Dedifferentiated amniotic fluid mesenchymal stem cell (primary cell): ENCODE measurements around the gene GRHL3.

Experiments used
- DNase-seq: peaks from one replicate; pipeline ENCODE4 v3.0.0-alpha.2; 2016; ENCODE audit errors: extremely low spot score

Gene GRHL3

DNA sequence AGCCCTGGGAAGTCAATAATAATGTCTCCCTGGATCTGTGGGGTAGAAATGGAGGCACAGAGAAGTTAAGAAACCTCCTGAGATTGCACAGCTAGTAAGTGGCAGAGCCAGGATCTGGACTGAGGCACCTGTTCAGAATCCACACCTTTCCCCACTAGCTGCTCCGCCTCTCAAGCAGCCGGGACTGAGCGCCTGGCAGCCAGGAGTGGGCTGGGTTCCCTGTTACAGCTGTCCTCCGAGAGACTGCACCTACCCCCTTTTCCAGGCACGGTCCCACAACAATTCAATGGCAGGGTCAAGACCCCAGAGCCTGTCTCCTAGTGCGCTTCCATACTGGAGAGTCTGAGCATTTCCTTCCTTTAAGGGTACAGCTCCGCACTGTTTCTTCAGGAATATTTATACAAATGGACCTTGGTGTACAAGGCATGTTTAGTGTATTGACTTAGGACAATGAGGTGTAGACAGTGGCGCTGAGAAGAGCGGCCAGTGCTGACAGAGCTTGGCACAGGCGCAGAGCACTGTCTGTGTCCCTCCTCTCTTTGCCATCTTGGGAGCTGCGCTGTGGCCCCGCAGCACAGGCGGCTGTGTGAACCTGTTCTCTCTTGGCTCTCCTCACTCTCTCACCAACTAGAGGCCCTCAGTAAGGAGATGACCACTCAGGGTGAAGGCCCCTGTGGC, 24.4 kb downstream of the GRHL3 start:
- DNase-seq, result no peak

DNA sequence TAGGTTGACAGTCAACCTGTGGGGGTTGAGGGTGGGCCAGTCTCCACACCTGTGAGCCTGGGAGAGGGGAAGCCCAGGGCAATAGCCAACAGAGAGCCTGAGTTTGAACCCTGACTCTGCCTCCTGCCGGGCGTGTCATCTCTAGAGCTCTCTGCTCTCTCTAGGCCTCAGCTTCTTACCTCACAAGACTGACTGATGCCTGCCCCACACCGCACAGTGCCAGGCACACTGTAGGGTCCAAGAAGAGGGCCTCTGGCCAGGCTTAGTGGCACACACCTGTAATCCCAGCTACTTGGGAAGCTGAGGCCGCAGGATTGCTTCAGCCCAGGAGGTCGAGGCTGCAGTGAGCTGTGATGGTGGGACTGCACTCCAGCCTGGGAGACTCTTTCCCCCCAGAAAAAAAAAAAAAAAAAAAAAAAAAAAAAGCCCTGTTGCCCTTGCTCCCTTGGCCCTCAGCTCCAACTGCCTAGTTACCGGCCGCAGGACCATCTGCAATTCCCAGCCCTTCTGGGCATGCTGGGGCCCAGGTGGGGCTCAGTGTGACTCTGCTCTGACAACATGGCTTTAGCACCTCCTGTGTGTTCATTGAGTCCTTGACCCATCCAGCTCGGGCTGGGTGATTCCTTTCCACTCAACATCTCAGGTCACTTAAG, 25.1 kb downstream of the GRHL3 start:
- DNase-seq, result no peak

DNA sequence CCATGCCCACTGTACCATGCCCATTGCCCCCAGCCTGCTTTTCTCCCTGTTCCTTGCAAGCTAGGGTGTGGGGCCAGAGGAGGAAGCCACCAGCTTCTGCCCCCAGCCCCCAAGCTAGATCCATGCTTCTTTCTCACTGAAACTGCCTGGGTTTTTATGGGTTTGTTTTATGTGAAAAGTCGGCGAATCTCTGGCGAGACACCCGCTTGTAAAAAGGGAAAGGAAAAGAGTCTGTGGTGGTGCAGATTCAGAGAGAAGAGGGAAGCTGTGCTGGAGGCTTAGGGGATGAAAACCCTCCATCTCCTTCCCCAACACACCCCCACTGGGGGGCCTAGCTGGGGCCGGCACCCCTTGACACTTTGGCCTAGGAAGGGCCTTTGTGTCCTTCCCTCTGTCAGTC, 26.2 kb downstream of the GRHL3 start:
- DNase-seq, result no peak

DNA sequence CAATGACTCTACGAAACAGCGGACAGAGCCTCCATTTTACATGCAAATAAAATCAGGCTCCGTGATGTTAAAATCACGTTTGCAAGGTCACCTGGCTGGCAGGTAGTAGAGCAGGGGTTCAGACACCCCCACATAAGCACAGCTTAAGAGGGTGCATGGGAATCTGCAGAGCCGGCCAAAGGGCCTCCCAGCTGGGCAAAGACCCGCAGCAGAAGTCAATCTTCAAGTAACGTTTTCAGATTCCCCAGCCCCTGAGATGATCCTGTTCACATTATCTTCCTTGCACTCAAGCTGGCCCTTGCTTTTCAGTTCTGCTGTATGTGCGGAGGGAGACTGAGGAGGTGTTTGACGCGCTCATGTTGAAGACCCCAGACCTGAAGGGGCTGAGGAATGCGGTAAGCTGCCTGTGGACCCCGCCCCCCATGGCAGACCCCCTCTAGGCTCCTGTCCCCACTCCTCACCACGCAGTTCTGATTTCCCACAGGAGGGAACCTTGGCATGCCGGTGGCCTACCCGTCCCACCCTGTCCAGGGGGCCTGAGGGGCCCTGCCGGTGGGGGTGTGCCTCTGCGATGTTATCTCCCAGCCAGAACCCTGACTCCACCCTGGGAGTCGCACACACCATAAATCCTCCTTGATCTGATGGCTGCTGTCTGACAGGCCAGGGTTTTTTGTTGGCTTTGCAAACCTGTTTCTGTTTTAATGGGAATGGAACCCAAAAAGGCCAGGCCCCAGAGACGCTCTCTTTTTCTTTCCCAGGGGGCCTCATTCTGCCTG, 28.2 kb downstream of the GRHL3 start:
- DNase-seq, result no peak

DNA sequence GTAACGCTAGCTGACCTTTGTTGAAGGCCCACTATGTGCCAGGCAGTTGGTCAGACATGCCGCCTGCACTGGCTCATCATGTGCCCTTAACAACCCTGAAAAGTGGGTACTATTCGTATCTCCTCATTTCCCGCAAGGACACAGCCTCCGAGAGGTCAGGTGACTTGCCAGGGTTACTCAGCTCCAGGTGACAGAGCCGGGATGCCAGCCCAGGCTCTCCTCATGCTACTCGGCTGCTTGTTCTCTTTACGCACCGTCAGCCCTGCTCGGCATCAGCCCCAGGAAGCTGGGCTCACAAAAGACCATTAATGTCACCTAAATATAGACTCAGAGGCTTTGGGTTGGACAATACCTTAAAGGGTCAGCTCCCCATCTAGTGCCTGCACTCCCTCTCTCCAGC, 29.0 kb downstream of the GRHL3 start:
- no peak for DNase-seq

DNA sequence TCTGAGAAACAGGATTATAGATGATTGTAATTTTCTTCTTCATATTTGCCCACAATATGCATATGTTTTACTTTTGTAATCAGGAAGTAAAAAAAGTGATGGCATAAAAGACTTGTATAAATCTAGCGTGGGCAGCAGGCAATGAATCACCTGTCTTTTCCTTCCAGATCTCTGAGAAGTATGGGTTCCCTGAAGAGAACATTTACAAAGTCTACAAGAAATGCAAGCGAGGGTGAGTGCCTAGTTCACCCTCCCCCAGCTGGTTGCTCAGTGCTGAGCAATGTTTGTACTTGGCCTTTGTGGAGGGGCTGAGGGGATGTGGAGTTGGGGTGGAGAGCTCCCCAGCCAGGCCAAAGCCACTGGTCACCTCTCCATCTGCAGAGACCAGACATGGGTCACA, 30.7 kb downstream of the GRHL3 start:
- DNase-seq, result no peak

DNA sequence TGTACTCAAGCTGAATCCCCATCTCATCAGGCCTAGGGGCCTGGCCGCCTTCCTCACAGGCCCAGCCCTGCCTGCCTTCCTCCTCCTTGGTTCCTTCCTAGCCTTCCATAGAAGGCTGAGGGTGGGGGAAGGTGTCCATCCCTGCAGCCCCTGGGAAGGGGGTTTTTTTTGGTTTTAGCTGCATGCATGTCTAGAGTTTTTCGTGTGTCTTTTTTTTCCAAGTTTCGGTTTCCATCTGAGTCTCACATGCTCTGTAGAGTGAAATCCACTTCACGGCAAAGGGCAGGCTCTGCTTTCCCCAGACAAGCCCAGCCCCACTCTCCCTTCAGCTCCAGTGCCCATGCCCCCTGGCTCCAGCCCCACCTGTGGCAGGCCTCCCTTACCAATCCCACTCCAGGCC, 32.1 kb downstream of the GRHL3 start:
- DNase-seq, result no peak

DNA sequence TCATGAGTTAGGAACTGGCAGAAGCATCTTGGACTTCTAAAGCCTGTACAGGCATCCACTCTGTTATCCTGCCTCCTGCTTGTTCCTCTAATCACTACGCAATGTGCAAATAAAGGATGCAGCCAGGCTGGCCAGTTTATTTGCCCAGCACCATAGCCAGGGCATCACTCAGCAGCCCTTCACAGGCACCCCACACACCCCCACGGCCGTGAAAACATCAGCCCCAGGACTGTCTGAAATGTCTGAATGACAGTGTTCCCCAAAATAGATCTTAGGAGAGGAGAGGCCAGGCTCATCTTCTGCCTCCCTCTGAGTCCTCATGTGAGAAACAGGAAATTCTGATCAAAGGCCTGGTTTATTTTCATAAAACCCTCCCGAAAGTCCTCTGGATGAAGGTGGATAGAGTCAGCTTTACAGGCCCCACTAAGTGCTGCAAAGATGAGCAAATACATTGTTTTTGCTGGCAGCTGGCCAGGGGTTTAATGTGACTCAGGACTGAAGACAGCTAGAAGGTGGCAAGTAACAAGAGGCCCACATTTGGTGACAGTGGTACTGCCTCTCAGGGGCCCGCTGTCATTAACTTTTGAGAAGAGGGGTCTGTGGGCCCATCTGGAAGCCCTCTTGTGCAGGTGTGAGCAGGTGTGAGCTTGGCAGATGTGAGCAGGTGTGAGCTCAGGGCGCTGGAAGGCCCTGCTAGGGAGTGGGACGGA, 32.9 kb downstream of the GRHL3 start:
- DNase-seq, result no peak

DNA sequence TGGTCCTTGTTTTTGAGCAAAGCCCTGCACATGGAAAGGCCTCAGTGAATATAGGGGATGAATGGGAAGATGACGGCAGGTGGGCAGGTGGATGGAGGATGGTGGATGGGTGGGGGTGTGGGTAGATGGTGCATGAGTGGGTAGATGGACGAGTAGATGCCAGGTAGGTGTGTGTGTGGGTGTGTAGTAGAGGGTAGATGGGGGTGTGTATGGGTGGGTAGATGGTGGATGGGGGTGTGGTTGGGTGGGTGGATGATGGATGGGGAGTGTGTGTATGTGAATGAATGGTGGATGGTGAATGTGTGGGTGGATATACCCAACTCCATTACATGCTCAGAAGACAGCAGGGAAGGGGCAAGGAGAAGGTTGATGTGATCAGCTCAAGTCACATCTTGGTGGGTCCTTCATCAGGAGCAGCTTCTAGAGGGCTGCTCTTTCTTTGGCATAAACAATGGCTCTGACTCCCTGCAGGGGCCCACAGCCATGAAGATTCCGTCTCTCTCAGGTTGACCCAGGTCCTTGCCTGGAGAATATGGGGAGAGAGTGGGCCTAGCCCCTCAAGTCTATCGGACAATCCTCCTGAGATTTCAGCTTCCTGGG, 34.2 kb downstream of the GRHL3 start:
- DNase-seq, result no peak

DNA sequence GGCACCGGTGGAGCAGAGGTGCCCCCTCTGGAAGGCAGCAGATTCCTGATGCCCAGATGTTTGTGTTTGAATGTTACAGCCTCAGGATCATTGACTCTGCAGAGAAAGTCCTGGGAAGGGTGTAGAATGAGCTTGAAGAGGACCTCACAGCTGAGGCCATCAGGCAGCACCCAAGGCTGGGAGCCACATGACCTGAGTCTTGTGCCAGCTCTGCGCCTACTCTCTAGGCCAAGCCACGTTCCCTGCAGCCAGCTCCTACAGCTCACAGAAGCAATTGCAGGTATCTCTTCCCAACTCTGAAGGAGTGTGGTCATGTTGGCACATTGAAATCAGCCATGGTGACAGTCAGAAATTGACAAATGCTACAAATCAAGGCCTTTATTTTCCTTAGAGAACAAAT, 36.3 kb downstream of the GRHL3 start:
- DNase-seq, result no peak

DNA sequence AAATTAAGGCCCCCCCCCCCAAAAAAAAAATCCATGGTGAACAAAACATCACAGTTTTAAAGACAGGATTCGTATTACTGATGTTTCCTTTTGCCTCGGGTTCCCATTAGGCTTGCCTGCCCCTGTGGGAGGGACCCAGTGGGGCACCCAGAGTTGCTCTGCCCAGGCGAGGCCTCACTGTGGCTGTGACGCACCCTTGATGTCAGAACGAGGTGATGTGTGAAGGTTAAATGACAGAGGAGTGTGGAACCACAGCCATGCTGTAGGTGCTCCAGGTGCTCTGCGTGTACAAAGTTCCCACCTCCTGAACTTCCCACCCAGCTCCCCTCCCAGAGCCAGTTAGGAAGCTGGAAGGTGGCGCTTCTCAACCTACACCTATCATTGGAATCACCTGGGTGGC, 37.9 kb downstream of the GRHL3 start:
- no peak for DNase-seq

DNA sequence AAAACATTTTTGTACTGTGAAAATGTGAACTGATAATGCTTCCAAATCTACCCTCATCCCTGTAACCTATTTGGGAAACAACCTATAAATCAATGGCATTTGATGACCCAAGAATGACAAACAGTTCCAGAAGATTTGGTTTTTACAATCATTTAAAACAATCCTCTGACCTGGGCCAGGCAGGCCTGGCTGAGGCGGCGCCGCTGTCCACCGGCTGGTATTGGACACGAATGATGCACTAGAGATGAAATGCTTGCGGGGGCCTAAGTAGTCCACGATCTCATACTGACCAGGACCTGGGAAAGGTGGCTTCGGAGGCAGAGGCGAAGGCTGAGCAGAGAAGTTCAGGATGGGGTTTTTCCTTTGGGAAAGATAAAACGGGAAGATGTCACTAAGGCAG, 41.5 kb downstream of the GRHL3 start:
- DNase-seq, result no peak

DNA sequence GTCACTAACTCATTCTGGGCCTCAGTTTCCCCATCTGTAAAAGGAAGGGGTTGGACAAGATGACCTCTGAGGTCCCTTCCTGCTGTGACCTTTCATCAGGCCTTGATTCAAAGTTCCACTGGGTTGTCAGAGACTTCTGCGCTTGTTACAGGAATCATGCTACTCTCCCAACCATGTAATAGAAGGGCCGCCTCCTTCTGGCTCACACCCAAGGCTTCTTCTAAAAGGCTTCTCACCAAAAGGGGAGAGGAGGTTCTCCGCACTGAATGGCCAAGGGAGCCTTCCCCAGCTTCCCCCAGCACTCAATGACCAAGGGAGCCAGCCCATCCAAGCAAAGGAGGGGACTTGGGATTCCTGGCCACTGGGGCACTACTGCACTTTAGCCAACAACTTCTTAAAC, 42.7 kb downstream of the GRHL3 start:
- no peak for DNase-seq

DNA sequence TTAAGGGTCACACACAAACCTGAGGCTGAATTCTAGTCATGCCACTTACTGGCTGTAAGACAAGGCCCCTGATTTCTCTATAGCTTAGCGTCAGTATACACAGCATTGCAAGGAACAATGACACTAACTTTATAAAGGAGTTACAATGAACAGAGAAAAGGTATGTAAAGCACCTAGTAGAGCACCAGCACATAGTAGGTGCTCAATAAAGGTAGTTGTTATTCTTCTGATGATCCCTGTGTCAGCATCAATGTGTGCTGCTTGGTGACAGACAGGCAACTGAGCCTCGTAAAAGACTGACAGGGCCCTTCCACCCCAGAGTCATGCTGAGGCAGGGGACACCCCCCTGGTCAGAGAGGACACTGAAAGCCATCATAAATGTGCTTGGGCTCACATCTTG, 43.2 kb downstream of the GRHL3 start:
- DNase-seq, result no peak

DNA sequence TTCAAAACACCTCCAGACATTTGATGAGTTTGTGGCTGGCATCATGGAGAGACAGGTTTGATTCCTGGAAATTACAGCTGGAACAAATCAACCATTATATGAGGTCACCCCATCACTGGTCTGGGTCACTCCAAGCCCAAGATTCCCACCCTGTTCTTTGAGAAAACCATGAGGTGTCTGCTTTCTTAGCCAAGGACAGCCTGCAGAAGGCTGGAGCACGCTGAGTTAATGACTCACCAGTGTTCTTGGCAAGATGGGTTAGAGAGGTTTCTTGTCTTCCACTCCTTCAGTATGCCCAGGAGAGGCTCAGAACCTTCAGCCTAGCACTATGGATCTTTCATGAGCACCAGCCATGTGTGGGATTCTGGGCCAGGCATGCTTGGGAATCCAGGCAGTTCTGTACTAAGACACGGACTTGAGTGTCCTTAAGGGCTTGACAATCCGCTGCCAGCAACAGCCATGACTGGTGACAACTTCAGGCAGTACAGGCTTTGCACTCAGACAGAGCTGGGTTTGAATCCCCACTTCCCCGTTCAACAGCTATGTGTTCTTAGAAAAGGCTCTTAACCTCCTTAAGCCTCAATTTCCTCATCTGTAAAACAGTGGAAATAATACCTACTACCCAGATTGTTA, 43.9 kb downstream of the GRHL3 start:
- peak; percentile 57 for DNase-seq

DNA sequence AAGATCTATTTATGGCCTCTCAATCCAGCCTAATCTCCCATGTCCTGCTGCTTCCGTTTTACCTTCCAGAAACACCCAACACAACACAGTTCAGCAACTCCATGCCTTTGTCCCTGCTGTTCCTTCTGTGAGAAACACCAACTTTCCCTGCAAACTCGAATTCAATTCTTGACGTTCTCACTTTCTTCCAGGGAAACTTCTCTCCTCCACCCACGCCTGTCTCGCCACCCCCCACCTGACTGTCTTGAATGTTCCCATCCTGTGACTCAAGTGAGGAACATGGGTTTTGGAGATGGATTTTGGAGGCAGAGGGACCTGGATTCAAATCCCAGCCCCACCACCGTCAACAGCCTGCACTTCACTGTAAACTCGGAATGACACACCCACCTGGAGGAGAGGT, 44.8 kb downstream of the GRHL3 start:
- DNase-seq, result no peak

DNA sequence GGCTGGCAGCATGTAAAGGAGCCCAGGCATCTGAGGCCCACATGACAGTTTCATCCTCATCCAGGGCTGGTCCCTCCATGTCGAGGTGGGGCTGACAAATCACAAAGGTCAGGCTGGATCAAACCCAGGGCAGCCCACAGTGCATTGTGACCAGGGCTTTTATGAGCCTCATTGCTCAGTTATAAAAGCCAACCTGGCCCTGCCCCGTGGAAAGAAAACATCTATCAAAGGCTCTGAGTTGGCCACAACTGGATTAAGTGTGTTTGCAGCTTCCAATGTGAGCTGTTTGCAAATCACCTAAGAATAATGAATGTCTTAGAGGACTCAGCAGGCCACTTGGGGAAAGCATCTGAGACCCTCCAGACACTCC, 45.4 kb downstream of the GRHL3 start:
- DNase-seq, result no peak

DNA sequence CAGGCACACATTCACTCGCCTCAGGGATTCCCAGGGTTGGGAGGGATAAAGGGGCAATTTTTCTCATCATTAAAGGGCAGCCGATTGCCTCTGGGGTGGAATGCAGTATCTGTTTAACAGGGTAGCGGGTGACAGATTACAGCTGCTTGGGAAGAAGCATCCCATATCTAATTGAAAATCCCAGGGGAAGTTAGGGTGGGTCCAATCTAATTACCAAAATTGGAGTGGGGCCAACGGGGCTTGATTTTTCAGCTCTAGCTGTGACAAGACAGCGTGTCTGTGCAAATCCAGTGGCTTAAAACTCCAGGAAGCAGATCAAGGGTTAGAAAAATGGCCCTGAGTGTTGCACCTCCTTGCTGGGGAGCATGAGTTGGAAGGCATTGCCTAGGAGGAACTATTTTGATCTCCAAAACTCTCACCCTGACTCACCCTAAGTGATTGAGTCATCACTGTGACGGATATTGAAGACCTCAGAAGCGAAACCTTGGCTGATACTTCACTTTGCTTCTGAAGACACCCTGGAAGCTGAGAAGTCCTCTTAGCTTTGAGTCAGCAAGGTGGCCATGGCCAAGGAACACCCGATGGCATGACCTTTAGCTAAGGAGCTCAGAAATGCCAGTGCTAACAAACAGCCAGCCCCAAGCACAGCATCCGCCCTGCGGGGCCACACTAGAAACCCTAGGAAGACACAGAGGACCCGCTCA, 46.0 kb downstream of the GRHL3 start:
- peak; percentile 52 for DNase-seq

DNA sequence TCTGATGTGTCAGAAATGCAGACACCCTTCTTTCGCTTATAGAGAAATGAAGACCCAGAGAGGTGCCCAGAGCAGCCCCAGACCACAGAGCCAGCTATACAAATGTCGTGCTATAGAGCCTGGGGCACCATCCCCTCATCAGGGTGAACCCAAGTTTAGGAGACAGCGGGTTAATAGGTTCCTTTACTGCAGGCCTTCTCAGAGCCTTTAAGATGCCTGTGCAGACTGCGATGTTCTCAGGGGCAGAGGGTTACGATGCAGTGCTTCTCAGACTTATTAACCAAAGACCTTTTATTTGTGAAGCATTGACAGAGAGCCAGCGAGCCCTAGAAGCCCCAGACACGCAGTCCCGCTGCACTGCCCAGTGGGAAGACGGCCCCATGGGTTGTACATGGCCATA, 47.5 kb downstream of the GRHL3 start:
- DNase-seq, result no peak

DNA sequence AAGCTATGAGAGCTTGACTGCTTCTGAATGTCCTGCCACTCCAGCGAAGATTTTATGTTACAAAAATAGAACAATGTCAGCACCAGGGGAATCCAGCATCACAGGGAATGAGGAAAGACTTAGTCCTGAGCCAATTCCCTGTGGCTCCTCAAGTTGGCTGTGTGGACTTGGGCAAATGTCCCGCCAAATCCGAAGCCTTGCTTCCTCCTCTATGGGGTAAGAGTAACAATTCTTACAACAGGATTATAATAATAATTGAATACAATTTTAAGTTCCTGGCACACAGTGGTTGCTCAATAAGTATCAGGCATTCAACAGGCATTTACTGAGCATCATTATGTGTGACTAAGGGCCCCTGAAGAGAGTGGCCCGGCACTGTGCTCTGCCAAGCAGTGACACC, 50.0 kb downstream of the GRHL3 start:
- no peak for DNase-seq

DNA sequence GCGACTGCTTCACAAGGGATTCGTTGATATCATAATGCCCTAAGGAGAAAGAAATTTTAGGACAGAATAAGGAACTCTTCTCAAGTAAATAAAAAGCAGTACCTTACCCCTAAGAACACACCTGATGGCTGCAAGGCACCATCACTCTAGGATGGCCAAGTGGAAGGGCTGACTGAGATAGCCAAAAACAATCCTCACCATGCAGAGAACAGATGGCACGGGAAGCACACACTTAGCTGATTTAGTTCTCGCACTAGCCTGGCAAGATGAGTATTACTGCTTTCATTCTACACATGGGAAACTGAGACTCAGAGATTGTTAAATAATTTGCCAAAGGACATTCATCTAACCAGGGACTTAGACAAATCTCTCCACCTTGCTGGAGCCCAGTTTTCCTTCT, 50.6 kb downstream of the GRHL3 start:
- DNase-seq, result no peak
